Right atrium auricular region (tissue), 2 donors: ENCODE measurements around the gene RGS9BP. TPM values are rescaled to one million over a fixed set of nuclear protein-coding genes. Genes with fewer than 3 reads are reported as not detected.

Source experiments
- DNase-seq: peaks from one replicate; pipeline ENCODE4 v3.0.0-alpha.2; 2019; ENCODE audit warnings: low spot score
- H3K27ac ChIP-seq, 2 donors: fragments of 200-600 bp; sonication (generic); 1 replicate in 1 of 2; 2 replicates in 1 of 2; pipeline ENCODE4 v1.5.1; 2016 to 2019
- H3K27me3 ChIP-seq, 2 donors: fragments of 200-600 bp; sonication (generic); one replicate each; pipeline versions ENCODE4 v1.5.1 to v1.6.0; 2017 to 2019
- H3K36me3 ChIP-seq: fragments of 200-600 bp; sonication (generic); one replicate; pipeline ENCODE4 v1.5.1; 2016
- H3K4me1 ChIP-seq, 2 donors: fragments of 200-600 bp; sonication (generic); one replicate each; pipeline versions ENCODE4 v1.5.1 to v1.6.0; 2017 to 2019
- H3K4me3 ChIP-seq, 2 donors: fragments of 200-600 bp; sonication (generic); 1 replicate in 1 of 2; 2 replicates in 1 of 2; pipeline ENCODE4 v1.5.1; 2017 to 2019; ENCODE audit warnings: mild to moderate bottlenecking in 1 of 2, moderate library complexity in 1 of 2
- H3K9me3 ChIP-seq, 2 donors: fragments of 200-600 bp; sonication (generic); one replicate each; pipeline ENCODE4 v1.5.1; 2019
- CTCF ChIP-seq, 2 donors: fragments of 200-600 bp; sonication (generic); IDR thresholded peaks; one replicate each; pipeline ENCODE4 v1.5.1; 2019; ENCODE audit warnings: antibody characterized with exemption in 2 of 2
- total RNA-seq, 2 donors: library from RNA; depleted of rRNA; stranded (reverse); fragments of >200 nt; gene quantifications; one replicate each; pipeline ENCODE4 v1.1.0, GENCODE V29; 2016

Gene RGS9BP
- total RNA-seq, 2 donors from 2014 or later: 2.5 to 15.3 TPM

- TF ChIP-seq CTCF (IDR thresholded peaks at IDR 0.05): no peak
- peaks cover 42% of the 10 kb centered on the region for H3K36me3 ChIP-seq
- no peak overlapping the region for H3K4me3 ChIP-seq
- no peak for DNase-seq
- no peaks in the 10 kb centered on the region for H3K27me3 ChIP-seq
- H3K9me3 ChIP-seq: no peaks in the 10 kb centered on the region
- no peak overlapping the region for H3K27ac ChIP-seq
- H3K4me1 ChIP-seq: peaks cover 0 to 2% of the 10 kb centered on the region in 2 donors
Observed at GRCh38 chr19:32658527-32658926, 17.1 kb upstream of the RGS9BP start.

GRCh38 chr19:32661318-32661717 is 14.3 kb upstream of the RGS9BP start:
- TF ChIP-seq CTCF (IDR thresholded peaks at IDR 0.05): no peak
- no peak for DNase-seq
- Histone ChIP-seq H3K4me1 (peaks cover 0 to 7% of the 10 kb centered on the region in 2 donors), H3K27ac (no peak overlapping the region), H3K4me3 (no peak overlapping the region), H3K27me3 (no peaks in the 10 kb centered on the region), H3K36me3 (peaks cover 21% of the 10 kb centered on the region), H3K9me3 (no peaks in the 10 kb centered on the region)

- no peaks in the 10 kb centered on the region for H3K27me3 ChIP-seq
- no peaks in the 10 kb centered on the region for H3K9me3 ChIP-seq
- no peak for TF ChIP-seq CTCF (IDR thresholded peaks at IDR 0.05)
- peaks cover 19% of the 10 kb centered on the region for H3K36me3 ChIP-seq
- no peak overlapping the region for H3K4me3 ChIP-seq
- DNase-seq: no peak
- peaks cover 0 to 13% of the 10 kb centered on the region in 2 donors for H3K4me1 ChIP-seq
- H3K27ac ChIP-seq: no peak overlapping the region
Observed at GRCh38 chr19:32662186-32662585, 13.5 kb upstream of the RGS9BP start.

- peaks cover 5% of the 10 kb centered on the region for H3K36me3 ChIP-seq
- H3K4me3 ChIP-seq: no peak overlapping the region
- no peaks in the 10 kb centered on the region for H3K9me3 ChIP-seq
- H3K4me1 ChIP-seq: peaks cover 0 to 13% of the 10 kb centered on the region in 2 donors
- TF ChIP-seq CTCF (IDR thresholded peaks at IDR 0.05): no peak
- H3K27me3 ChIP-seq: no peaks in the 10 kb centered on the region
- peak overlapping the region in 1 of 2 donors; percentile 54 for H3K27ac ChIP-seq
- no peak for DNase-seq
Observed at GRCh38 chr19:32666084-32666483, 9.6 kb upstream of the RGS9BP start.

GRCh38 chr19:32669310-32669709 is 6.3 kb upstream of the RGS9BP start:
- DNase-seq: no peak
- no peaks in the 10 kb centered on the region for H3K27me3 ChIP-seq
- H3K9me3 ChIP-seq: no peaks in the 10 kb centered on the region
- H3K4me1 ChIP-seq: peaks cover 0 to 40% of the 10 kb centered on the region in 2 donors
- peaks cover 5% of the 10 kb centered on the region for H3K36me3 ChIP-seq
- H3K4me3 ChIP-seq: no peak overlapping the region
- no peak for TF ChIP-seq CTCF (IDR thresholded peaks at IDR 0.05)
- H3K27ac ChIP-seq: peak overlapping the region in 1 of 2 donors; percentile 12

GRCh38 chr19:32671883-32672593 is 3.6 kb upstream of the RGS9BP start:
- H3K27ac ChIP-seq: no peak overlapping the region

More at GRCh38 chr19:32671883-32672593, 3.6 kb upstream of the RGS9BP start:
- no peak for TF ChIP-seq CTCF (IDR thresholded peaks at IDR 0.05)
- H3K27me3 ChIP-seq: no peaks in the 10 kb centered on the region
- H3K9me3 ChIP-seq: no peaks in the 10 kb centered on the region
- H3K4me1 ChIP-seq: peaks cover 0 to 45% of the 10 kb centered on the region in 2 donors
- H3K36me3 ChIP-seq: peaks cover 4% of the 10 kb centered on the region
- DNase-seq: no peak
- H3K4me3 ChIP-seq: no peak overlapping the region
